ENCODE measurements around the gene CALHM3. TPM values are rescaled to one million over a fixed set of nuclear protein-coding genes. Genes with fewer than 3 reads are reported as not detected.
"Not testable (repeated sequence)": the region's sequence is repeated elsewhere in the genome, so short reads cannot be mapped to it uniquely, and the experiment has no call there.

Gene CALHM3
- total RNA-seq: not detected

GRCh38 chr10:103479135-103479534 is at the start of gene CALHM3:
TSS of gene CALHM3 (minus strand) at chr10:103479240. CDS start at chr10:103479032, 208 bp downstream.
- Mint-ChIP-seq H3K4me3 (no peak within 1 kb of the TSS), H3K36me3 (no peaks in the 10 kb centered on the region), H3K27ac (peak within 1 kb of the TSS in 1 of 2 donors; percentile 61), H3K4me1 (ENCODE audit: low read depth in 2 of 2) (peaks cover 2 to 6% of the 10 kb centered on the region in 2 donors), H3K27me3 (no peaks in the 10 kb centered on the region), H3K9me3 (no peaks in the 10 kb centered on the region)
- ATAC-seq: no peak
- DNase-seq (ENCODE audit: low spot score): no peak

DNA sequence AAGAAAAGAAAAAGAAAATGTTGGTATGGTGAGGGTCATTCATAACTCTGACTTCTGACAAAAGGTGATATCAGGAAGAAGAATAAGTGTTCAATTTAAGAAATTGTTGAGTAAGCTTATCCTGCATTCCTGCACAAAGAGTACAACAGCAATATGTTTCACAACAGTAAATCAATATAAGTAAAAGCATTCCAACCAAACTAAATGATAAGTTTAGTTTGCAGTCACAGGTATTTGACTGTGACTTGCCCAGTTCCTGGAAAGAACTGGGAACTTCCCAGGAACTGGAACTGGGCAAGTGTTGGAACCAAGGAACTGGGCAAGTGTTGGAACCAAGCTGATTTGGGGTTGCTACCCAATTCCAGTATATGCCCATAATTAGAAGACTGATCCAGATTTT is 49.5 kb upstream of the CALHM3 start:
- H3K9me3 Mint-ChIP-seq: peaks cover 2% of the 10 kb centered on the region
- H3K27ac Mint-ChIP-seq: no peak overlapping the region
- H3K27me3 Mint-ChIP-seq: peaks cover 10 to 34% of the 10 kb centered on the region in 2 donors
- ATAC-seq: no peak
- no peak for DNase-seq (ENCODE audit: low spot score)
- H3K4me3 Mint-ChIP-seq: no peak overlapping the region
- no peaks in the 10 kb centered on the region for H3K4me1 Mint-ChIP-seq (ENCODE audit: low read depth in 2 of 2)
- H3K36me3 Mint-ChIP-seq: peaks cover 5% of the 10 kb centered on the region

DNA sequence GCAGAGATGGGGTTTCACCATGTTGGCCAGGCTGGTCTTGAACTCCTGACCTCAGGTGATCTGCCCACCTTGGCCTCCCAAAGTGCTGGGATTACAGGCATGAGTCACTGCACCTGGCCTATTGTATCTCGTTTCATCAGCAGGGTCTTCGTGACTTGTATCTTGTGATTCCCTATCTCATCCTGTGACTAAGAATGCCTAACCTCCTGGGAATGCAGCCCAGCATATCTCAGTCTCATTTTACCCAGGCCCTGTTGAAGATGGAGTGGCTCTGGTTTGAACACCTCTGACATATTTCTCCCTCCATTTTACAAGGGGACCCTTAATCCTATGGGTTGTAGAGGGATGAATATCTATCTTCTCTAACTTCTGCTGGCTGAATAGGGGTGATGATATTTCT is 48.4 kb upstream of the CALHM3 start:
- not testable (repeated sequence) for DNase-seq (ENCODE audit: low spot score); H3K4me3 Mint-ChIP-seq; H3K36me3 Mint-ChIP-seq; ATAC-seq; H3K9me3 Mint-ChIP-seq; H3K4me1 Mint-ChIP-seq (ENCODE audit: low read depth in 2 of 2); H3K27ac Mint-ChIP-seq
- H3K27me3 Mint-ChIP-seq: peaks cover 12 to 35% of the 10 kb centered on the region in 2 donors

DNA sequence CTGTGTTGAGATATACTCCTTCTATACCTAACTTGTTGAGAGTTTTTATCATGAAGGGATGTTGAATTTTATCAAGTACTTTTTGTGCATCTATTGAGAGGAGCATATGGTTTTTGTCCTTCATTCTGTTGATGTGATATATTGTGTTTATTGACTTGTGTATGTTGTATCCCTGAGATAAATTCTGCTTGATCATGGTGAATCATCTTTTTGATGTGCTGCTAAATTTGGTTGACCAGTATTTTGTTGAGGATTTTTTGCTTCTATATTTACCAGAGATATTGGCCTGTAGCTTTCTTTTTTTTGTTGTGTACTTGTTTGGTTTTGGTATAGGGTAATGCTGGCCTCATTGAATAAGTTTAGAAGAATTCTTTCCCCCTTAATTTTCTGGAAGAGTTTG is 46.9 kb upstream of the CALHM3 start:
- Mint-ChIP-seq H3K4me1 (ENCODE audit: low read depth in 2 of 2) (no peaks in the 10 kb centered on the region), H3K9me3 (no peaks in the 10 kb centered on the region), H3K36me3 (peaks cover 5% of the 10 kb centered on the region), H3K27me3 (peaks cover 16 to 37% of the 10 kb centered on the region in 2 donors), H3K27ac (no peak overlapping the region), H3K4me3 (no peak overlapping the region)
- DNase-seq (ENCODE audit: low spot score) (no peak), ATAC-seq (no peak)

GRCh38 chr10:103523683-103524082 is 44.6 kb upstream of the CALHM3 start:
- H3K27me3 Mint-ChIP-seq: peaks cover 22 to 44% of the 10 kb centered on the region in 2 donors
- H3K27ac Mint-ChIP-seq: no peak overlapping the region
- H3K36me3 Mint-ChIP-seq: peaks cover 5% of the 10 kb centered on the region
- no peaks in the 10 kb centered on the region for H3K4me1 Mint-ChIP-seq (ENCODE audit: low read depth in 2 of 2)
- no peak overlapping the region for H3K4me3 Mint-ChIP-seq
- no peaks in the 10 kb centered on the region for H3K9me3 Mint-ChIP-seq
- ATAC-seq (no peak), DNase-seq (ENCODE audit: low spot score) (no peak)

DNA sequence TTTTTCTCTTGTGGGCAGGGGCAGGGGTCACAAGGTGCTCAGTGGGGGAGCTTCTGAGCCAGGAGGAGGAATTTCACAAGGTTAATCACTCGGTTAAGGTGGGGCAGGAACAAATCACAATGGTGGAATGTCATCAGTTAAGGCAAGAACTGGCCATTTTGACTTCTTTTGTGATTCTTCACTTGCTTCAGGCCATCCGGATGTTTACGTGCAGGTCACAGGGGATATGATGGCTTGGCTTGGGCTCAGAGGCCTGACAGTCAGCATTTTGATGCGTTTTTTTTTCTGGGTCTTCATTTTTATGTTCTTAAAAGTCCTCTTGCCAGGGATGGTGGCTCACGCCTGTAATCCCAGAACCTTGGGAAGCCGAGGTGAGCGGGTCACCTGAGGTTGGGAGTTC is 43.0 kb upstream of the CALHM3 start:
- not testable (repeated sequence) for H3K9me3 Mint-ChIP-seq; ATAC-seq; H3K36me3 Mint-ChIP-seq; DNase-seq (ENCODE audit: low spot score); H3K27ac Mint-ChIP-seq; H3K4me1 Mint-ChIP-seq (ENCODE audit: low read depth in 2 of 2); H3K4me3 Mint-ChIP-seq
- H3K27me3 Mint-ChIP-seq: peaks cover 22 to 49% of the 10 kb centered on the region in 2 donors

GRCh38 chr10:103519798-103520197 is 40.8 kb upstream of the CALHM3 start:
- Mint-ChIP-seq H3K27ac (no peak overlapping the region), H3K36me3 (no peaks in the 10 kb centered on the region), H3K9me3 (no peaks in the 10 kb centered on the region), H3K4me1 (ENCODE audit: low read depth in 2 of 2) (peaks cover 5 to 12% of the 10 kb centered on the region in 2 donors), H3K4me3 (no peak overlapping the region), H3K27me3 (peaks cover 19 to 36% of the 10 kb centered on the region in 2 donors)
- no peak for DNase-seq (ENCODE audit: low spot score)
- no peak for ATAC-seq

DNA sequence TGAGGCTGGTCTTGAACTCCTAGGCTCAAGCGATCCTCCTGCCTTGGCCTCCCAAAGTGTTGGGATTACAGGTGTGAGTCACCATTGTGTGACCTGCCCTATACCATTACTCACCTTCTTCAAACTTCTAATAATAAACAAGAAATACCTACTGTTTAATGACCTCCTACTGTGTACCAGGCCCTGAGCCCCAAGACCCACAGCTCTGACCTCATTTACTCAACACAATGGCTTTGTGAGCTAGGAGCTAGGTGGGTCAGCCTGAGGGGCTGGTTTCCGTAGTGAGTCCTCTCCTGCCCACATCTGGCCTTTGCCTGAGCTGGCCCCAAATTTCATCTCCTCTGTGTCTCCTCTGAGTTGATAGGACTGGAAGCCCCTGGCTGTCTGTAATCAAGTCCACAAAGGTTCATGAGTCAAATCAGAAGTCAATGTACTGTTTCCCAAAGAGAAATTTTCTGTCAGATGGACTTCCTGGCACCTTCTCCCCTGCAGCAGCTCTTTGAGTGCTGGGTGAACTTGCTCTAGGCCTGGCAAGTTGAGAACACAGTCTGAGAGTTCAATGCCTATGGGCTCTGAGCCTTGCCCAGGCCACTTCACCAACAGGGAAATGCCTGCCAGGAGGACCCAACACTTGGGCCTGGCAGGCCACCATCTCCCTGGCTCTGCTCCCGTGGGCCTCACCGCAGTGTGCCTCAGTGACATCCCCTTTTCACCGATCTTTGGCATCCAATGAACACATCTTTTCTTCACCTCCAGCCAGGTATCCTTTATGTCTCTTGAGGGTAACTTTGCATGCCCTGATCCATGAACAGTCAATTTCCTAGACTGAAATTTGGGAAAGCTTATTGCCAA is 38.4 kb upstream of the CALHM3 start:
- no peak overlapping the region for H3K27ac Mint-ChIP-seq
- ATAC-seq: no peak
- H3K4me3 Mint-ChIP-seq: no peak overlapping the region
- peaks cover 13 to 22% of the 10 kb centered on the region in 2 donors for H3K27me3 Mint-ChIP-seq
- peaks cover 5 to 12% of the 10 kb centered on the region in 2 donors for H3K4me1 Mint-ChIP-seq (ENCODE audit: low read depth in 2 of 2)
- no peaks in the 10 kb centered on the region for H3K36me3 Mint-ChIP-seq
- no peaks in the 10 kb centered on the region for H3K9me3 Mint-ChIP-seq
- DNase-seq (ENCODE audit: low spot score): no peak

DNA sequence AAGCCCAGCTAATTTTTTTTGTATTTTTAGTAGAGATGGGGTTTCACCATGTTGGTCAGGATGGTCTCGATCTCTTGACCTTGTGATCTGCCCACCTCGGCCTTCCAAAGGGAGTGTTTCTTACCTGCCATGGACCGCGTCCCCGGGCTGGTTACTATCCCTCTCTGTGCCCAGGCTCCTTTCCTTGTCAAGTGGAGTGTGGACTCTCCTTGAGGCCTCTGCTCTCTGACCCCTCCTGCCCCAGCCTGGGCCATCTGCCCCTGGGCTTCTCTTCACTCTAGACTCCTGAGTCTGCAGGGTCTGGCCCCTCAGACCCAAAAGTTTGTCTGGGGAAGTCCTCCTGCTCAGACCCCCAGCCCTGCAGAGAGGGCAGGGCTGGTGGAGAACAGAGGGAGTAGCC is 35.2 kb upstream of the CALHM3 start:
- H3K27me3 Mint-ChIP-seq: peaks cover 9 to 13% of the 10 kb centered on the region in 2 donors
- no peak overlapping the region for H3K4me3 Mint-ChIP-seq
- no peaks in the 10 kb centered on the region for H3K36me3 Mint-ChIP-seq
- DNase-seq (ENCODE audit: low spot score): no peak
- H3K4me1 Mint-ChIP-seq (ENCODE audit: low read depth in 2 of 2): peaks cover 5 to 24% of the 10 kb centered on the region in 2 donors
- H3K9me3 Mint-ChIP-seq: no peaks in the 10 kb centered on the region
- H3K27ac Mint-ChIP-seq: no peak overlapping the region
- no peak for ATAC-seq

DNA sequence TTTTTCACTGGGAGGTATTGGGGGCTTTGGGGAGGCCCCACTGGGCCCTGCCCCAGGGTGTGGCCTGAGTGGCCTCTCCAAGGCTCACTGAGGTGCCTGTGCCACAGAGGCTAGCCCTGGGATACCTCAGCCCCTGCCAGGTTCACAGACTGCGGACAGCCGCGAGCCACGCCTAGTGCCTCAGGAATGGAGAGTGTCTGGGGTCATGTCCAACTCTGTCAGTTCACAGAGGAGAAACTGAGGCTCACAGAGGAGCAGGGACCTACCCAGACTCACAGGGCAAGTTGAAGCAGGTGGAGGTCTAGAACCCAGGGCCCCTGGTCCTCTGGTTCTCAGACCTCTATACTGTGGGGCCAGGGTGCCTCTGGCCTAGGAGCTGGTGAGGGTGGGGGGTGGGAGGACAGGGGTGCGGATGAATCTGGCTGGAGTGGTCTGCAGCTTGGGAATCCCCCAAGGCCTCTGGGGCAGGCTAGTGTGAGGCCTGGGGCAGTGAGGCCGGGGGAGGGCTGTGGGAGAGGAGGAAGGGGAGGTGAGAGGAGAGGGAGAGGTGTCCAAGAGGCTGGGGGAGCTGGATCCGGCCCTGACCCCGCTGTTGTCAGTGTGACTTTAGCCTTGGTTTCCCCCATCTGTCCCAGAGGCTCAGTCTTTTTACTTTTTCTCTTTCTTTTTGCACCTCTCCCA is 34.5 kb upstream of the CALHM3 start:
- Mint-ChIP-seq H3K36me3 (no peaks in the 10 kb centered on the region), H3K9me3 (no peaks in the 10 kb centered on the region), H3K4me1 (ENCODE audit: low read depth in 2 of 2) (peaks cover 5 to 24% of the 10 kb centered on the region in 2 donors), H3K27me3 (peaks cover 9 to 12% of the 10 kb centered on the region in 2 donors), H3K27ac (no peak overlapping the region), H3K4me3 (no peak overlapping the region)
- no peak for ATAC-seq
- no peak for DNase-seq (ENCODE audit: low spot score)

GRCh38 chr10:103512591-103513379 is 33.7 kb upstream of the CALHM3 start:
- ATAC-seq (no peak), DNase-seq (ENCODE audit: low spot score) (no peak)
- no peak overlapping the region for H3K27ac Mint-ChIP-seq
- H3K4me3 Mint-ChIP-seq: no peak overlapping the region
- H3K9me3 Mint-ChIP-seq: no peaks in the 10 kb centered on the region
- peaks cover 7 to 11% of the 10 kb centered on the region in 2 donors for H3K27me3 Mint-ChIP-seq
- H3K36me3 Mint-ChIP-seq: no peaks in the 10 kb centered on the region
- peaks cover 5 to 23% of the 10 kb centered on the region in 2 donors for H3K4me1 Mint-ChIP-seq (ENCODE audit: low read depth in 2 of 2)

- Mint-ChIP-seq H3K4me3 (no peak overlapping the region), H3K4me1 (ENCODE audit: low read depth in 2 of 2) (peaks cover 5 to 22% of the 10 kb centered on the region in 2 donors), H3K27me3 (peaks cover 7 to 11% of the 10 kb centered on the region in 2 donors), H3K36me3 (no peaks in the 10 kb centered on the region), H3K9me3 (no peaks in the 10 kb centered on the region), H3K27ac (no peak overlapping the region)
- DNase-seq (ENCODE audit: low spot score) (no peak), ATAC-seq (no peak)
These were observed 33.1 kb upstream of the CALHM3 start for GRCh38 chr10:103512166-103512565.

GRCh38 chr10:103510791-103511752 is 32.0 kb upstream of the CALHM3 start:
- Mint-ChIP-seq H3K27me3 (peaks cover 7 to 11% of the 10 kb centered on the region in 2 donors), H3K4me1 (ENCODE audit: low read depth in 2 of 2) (peaks cover 5 to 21% of the 10 kb centered on the region in 2 donors), H3K4me3 (no peak overlapping the region), H3K27ac (no peak overlapping the region), H3K36me3 (no peaks in the 10 kb centered on the region), H3K9me3 (no peaks in the 10 kb centered on the region)
- ATAC-seq (no peak), DNase-seq (ENCODE audit: low spot score) (no peak)
